ENCODE measurements around the gene PHF20.
"Not testable (repeated sequence)": the region's sequence is repeated elsewhere in the genome, so short reads cannot be mapped to it uniquely, and the experiment has no call there.

PHF20 gene

GRCh38 chr20:35838205-35838604 lies 66.4 kb downstream of the PHF20 start:
- DNase-seq, result no peak

- no peak for DNase-seq
Observed at GRCh38 chr20:35839904-35840303, 68.1 kb downstream of the PHF20 start.

- DNase-seq, result no peak
Observed at GRCh38 chr20:35840421-35840820, 68.6 kb downstream of the PHF20 start.

- no peak for DNase-seq
Observed at GRCh38 chr20:35842361-35842760, 70.5 kb downstream of the PHF20 start.

GRCh38 chr20:35843894-35844293 lies 72.1 kb downstream of the PHF20 start:
- not testable (repeated sequence) for DNase-seq

GRCh38 chr20:35845561-35845960 lies 73.7 kb downstream of the PHF20 start:
- no peak for DNase-seq

GRCh38 chr20:35849706-35850105 lies 77.9 kb downstream of the PHF20 start:
- DNase-seq, result peak in 39 of 58 donors; percentile 2 to 62 (median 21)

GRCh38 chr20:35851659-35852058 lies 79.8 kb downstream of the PHF20 start:
- not testable (repeated sequence) for DNase-seq

- DNase-seq, result no peak
Observed at GRCh38 chr20:35854713-35855348, 83.0 kb downstream of the PHF20 start.

- DNase-seq, result not testable (repeated sequence)
Observed at GRCh38 chr20:35855641-35856040, 83.8 kb downstream of the PHF20 start.

GRCh38 chr20:35856866-35857265 lies 85.1 kb downstream of the PHF20 start:
- DNase-seq, result no peak

- no peak for DNase-seq
Observed at GRCh38 chr20:35866418-35867202, 94.8 kb downstream of the PHF20 start.

GRCh38 chr20:35870541-35871258 lies 98.9 kb downstream of the PHF20 start:
- DNase-seq, result no peak

- peak in 1 of 58 donors; percentile 3 for DNase-seq
Observed at GRCh38 chr20:35871259-35871771, 99.5 kb downstream of the PHF20 start.

GRCh38 chr20:35876033-35876320 lies 104.2 kb downstream of the PHF20 start:
- no peak for DNase-seq

GRCh38 chr20:35877611-35878010 lies 105.8 kb downstream of the PHF20 start:
- no peak for DNase-seq

GRCh38 chr20:35878113-35878625 lies 106.4 kb downstream of the PHF20 start:
- no peak for DNase-seq

- no peak for DNase-seq
Observed at GRCh38 chr20:35881676-35882075, 109.9 kb downstream of the PHF20 start.

- DNase-seq, result not testable (repeated sequence)
Observed at GRCh38 chr20:35882427-35883161, 110.8 kb downstream of the PHF20 start.

- DNase-seq, result no peak
Observed at GRCh38 chr20:35883336-35883777, 111.5 kb downstream of the PHF20 start.
